Subcutaneous adipose tissue (tissue), 4 donors: ENCODE results near the gene NTRK2. TPM values are rescaled to one million over a fixed set of nuclear protein-coding genes. Genes with fewer than 3 reads are reported as not detected.

ENCODE experiments used
- total RNA-seq, 4 donors: library from RNA; depleted of rRNA; stranded (reverse); fragments of >200 nt; gene quantifications; one replicate each; pipeline ENCODE4 v1.1.0, GENCODE V29; 2016
- TF ChIP-seq, protein P1 (sequence below): fragments of 450-650 bp; IDR thresholded peaks from one replicate; pipeline ENCODE4 v1.5.1; 2016; ENCODE audit warnings: low read depth, mild to moderate bottlenecking, control low read depth, antibody characterized with exemption, moderate library complexity

Gene NTRK2
- total RNA-seq, 4 donors from 2014 or later: 51.5 to 105 (median 66.8) TPM

DNA sequence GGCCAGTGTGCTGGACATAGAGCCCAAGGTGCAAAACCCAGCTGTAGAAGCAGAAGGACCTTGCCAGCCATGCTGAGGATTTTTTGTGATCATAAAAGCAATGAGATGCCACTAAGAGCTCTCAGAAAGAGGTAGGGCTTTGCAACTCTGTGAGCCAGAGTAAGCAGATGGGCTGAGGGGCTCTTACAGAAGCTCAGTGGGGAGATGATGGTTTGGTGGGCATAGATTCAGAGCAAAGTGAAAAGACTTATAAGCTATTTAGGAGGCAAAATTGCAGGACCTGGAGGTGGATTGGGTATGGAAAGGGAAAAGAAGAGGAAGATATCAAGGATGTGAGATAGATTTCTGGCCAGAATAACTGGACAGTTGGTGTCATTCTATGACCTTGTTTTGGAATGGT is 302.0 kb downstream of the NTRK2 start:
- TF ChIP-seq, protein P1, sequence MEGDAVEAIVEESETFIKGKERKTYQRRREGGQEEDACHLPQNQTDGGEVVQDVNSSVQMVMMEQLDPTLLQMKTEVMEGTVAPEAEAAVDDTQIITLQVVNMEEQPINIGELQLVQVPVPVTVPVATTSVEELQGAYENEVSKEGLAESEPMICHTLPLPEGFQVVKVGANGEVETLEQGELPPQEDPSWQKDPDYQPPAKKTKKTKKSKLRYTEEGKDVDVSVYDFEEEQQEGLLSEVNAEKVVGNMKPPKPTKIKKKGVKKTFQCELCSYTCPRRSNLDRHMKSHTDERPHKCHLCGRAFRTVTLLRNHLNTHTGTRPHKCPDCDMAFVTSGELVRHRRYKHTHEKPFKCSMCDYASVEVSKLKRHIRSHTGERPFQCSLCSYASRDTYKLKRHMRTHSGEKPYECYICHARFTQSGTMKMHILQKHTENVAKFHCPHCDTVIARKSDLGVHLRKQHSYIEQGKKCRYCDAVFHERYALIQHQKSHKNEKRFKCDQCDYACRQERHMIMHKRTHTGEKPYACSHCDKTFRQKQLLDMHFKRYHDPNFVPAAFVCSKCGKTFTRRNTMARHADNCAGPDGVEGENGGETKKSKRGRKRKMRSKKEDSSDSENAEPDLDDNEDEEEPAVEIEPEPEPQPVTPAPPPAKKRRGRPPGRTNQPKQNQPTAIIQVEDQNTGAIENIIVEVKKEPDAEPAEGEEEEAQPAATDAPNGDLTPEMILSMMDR: no peak

DNA sequence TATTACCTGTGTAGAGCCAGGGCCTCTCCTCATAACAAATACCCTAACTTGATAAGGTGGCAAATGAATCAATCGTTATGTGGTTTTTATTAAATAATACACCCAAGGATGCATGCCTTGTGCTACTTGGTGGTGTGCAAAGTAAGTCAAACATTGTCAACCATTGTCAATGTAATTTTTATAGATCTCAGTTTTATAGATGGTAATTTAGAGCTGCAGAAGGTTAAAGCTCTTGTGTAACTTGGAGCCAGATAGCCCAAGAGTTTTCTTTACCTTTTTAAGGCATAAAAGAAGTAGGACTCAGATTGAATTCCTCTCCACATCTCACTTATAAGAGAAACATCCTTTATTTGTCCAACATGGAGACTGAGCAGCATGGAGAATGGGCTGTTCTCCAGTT is 304.7 kb downstream of the NTRK2 start:
- TF ChIP-seq, protein P1: no peak

DNA sequence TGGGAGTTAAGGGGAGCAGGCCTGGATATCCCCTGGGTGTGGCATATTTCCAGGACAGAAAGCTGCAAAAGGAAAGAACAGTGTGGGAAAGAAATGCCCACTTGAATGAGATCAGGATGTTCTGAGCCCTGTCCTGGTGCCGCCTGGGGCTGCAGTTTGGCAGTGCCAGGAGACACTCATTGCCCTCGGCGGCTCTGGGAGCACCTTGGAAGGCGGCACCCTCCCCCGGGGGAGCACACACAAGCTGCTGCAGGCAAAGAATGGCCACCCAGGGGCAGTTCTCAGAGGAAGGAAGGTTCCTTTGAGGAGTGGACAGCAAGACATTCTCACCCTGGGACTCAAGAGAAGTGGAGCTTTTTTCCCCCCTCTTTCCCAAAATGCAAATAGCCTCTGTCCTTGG is 305.3 kb downstream of the NTRK2 start:
- TF ChIP-seq, protein P1: no peak

DNA sequence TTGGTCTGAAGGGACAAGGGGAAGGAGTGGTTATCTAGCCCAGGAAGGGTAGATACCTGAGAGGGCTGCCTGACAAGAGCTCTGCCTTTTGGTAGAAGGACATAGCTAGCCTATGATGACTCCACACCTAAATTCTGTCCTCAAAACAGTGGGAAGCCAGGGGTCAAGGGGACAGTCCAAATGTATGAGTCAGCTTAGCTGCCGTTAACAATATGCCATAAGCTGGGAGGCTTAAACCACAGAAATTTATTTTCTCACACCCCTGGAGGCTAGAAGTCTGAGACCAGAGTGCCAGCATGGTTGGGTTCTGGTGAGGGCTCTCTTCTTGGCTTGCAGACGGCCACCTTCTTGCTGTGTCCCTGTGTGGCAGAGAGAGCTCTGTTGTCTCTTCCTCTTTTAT is 306.4 kb downstream of the NTRK2 start:
- TF ChIP-seq, protein P1: no peak

DNA sequence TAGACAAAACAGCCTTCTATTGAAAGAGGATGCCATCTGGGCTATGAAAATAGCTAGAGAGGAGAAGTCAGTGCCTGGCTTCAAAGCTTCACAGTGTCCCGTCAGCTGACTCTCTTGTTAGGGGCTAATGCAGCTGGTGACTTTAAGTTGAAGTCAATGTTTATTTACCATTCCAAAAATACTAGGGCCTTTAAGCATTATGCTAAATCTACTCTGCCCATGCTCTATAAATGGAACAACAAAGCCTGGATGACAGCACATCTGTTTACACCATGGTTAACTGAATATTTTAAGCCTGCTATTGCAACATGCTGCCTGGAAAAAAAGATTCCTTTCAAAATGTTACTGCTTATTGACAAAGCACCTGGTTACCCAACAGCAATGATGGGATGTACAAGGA is 309.1 kb downstream of the NTRK2 start:
- TF ChIP-seq, protein P1: no peak

DNA sequence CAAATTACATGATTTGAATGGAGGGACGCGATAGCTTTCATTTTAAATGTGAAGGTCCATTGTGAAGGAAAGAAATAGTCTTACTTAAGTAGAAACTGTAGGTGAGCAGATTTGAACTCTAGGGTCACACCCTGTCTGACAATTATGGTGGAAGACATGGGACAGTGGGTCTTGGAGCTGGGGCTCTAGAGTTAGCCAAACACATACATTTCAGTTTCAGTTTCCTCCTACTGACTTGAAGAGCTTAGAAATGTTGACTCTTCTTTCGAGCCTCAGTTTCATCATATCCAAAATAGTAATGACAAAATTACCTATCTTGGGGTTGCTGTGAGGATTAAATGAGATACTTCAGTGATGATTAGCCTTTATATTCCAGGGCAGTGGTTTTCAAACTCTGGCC is 314.2 kb downstream of the NTRK2 start:
- TF ChIP-seq, protein P1: no peak

DNA sequence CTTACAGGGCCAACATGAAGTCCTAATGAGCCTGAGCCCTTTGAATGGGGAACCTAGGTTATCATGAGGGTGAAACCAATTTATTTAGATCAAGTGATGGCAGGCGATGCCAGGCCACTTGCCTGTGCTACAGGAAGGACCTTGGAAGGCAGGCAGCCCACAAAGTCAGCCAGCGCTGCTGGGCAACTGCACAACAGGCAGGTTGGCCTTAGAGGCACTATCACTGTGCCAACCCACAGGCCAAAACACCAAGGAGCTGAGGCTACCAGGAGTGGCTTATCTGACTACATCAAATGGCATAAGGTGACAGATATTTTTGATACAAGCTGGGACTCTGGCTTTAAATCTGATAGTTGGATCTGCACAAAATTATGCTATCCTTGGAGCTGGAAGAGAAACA is 319.1 kb downstream of the NTRK2 start:
- TF ChIP-seq, protein P1: no peak
